ENCODE data around the gene KPNB1.

The KPNB1 gene

DNA sequence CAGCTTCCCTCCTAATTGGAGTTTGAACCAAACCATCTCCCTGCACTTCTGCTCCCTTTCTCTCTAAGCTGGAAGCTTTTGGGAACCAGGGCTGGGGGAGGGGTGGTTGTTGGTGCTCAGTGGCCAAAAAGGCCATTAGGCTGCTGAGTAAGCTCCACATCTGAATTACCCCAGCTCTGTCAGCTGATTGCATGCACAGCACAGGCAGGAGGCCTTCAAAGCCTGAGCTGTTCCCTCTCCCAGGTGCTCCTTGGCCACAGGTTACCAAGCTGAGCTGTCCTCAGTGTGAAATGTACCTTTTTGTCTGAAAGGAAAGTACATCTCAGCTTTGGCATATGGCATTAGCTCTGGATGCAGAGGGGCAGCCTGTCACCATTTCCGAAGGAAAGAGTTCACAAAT is 38.0 kb downstream of the KPNB1 start:
- 88 to 90% methylated on average over 1 of the region's 1 CpG for WGBS, 2 experiments (ENCODE audit: insufficient coverage in 2 of 2)

DNA sequence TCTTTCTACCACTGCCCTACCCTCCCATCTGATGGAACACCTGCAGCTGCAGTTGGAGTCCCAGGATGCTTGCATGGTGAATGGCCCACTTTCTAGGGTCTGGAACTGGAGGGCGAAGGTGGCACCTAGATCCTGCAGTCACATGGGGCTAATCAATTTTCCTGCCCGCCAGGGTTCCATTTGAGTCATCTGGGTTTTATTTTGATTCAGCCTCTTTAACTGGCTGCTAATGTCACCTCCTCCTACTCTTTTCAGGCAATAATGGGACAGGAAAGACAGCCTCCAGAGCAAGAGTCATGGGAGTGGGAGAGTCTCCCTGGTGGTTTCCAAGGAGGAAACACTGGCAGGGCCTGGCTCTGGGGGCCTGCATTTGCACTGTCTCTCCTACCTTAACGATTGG is 40.4 kb downstream of the KPNB1 start:
- H3K27ac ChIP-seq (ENCODE audit: low read depth, low read length, severe bottlenecking): no peak overlapping the region
- H3K36me3 ChIP-seq (ENCODE audit: control insufficient read depth, insufficient read depth, low read length): peaks cover 11% of the 10 kb centered on the region
- 67 to 76% methylated on average over 2 to 3 of the region's 3 CpGs for WGBS, 2 experiments (ENCODE audit: insufficient coverage in 2 of 2)
- H3K9me3 ChIP-seq (ENCODE audit: control insufficient read depth, low read length): no peaks in the 10 kb centered on the region
- H3K4me3 ChIP-seq (ENCODE audit: extremely low read depth, insufficient read depth, low read length, poor library complexity, severe bottlenecking): no peak overlapping the region
- H3K4me1 ChIP-seq (ENCODE audit: control insufficient read depth, insufficient read depth, low read length, poor library complexity, severe bottlenecking): peaks cover 29% of the 10 kb centered on the region

More for the DNA sequence above, 38.0 kb downstream of the KPNB1 start:
- Histone ChIP-seq H3K9me3 (ENCODE audit: control insufficient read depth, low read length) (no peaks in the 10 kb centered on the region), H3K36me3 (ENCODE audit: control insufficient read depth, insufficient read depth, low read length) (peaks cover 32% of the 10 kb centered on the region), H3K4me3 (ENCODE audit: extremely low read depth, insufficient read depth, low read length, poor library complexity, severe bottlenecking) (no peak overlapping the region), H3K4me1 (ENCODE audit: control insufficient read depth, insufficient read depth, low read length, poor library complexity, severe bottlenecking) (peaks cover 25% of the 10 kb centered on the region), H3K27ac (ENCODE audit: low read depth, low read length, severe bottlenecking) (no peak overlapping the region)

DNA sequence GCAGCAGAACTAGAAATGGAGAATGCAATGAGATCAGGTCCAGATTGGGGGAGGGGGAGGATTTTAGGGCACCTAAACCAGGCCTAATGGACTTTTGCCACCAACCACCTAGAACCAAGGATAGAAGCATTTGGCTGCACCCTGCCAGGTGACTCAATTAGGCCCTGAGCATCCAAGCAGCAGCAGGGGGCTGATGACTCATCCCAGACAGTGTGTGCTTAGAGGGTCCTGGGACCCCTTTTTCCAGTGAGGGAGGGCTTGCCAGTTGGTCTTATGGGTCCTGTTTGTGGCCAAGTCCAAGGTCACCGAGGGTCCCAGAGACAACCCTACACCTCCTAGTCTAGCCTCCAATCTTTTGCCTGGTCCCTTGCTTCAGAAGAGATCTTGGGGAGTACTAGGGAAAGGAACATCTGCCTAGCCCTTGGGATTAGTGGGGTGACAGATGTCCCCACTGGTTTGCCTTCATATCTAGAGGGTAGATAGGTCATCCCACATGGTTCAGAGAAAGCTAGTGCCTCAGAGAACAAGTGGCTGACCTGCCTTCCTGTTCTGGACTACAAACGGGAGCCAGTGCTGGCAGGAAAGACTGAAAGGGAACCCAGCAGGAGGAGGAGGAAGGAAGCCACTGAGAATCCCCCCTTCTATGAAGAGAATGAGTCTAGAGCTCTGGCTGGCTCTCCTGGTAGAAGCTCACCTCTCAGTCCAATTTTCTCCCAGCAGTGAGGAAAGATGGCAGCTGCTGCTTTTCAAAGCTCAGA is 42.6 kb downstream of the KPNB1 start:
- peaks cover 9% of the 10 kb centered on the region for H3K36me3 ChIP-seq (ENCODE audit: control insufficient read depth, insufficient read depth, low read length)
- H3K27ac ChIP-seq (ENCODE audit: low read depth, low read length, severe bottlenecking): no peak overlapping the region
- WGBS, 2 experiments (ENCODE audit: insufficient coverage in 2 of 2): 11 to 43% methylated on average over 1 of the region's 2 CpGs
- peaks cover 16% of the 10 kb centered on the region for H3K4me1 ChIP-seq (ENCODE audit: control insufficient read depth, insufficient read depth, low read length, poor library complexity, severe bottlenecking)
- H3K9me3 ChIP-seq (ENCODE audit: control insufficient read depth, low read length): no peaks in the 10 kb centered on the region
- no peak overlapping the region for H3K4me3 ChIP-seq (ENCODE audit: extremely low read depth, insufficient read depth, low read length, poor library complexity, severe bottlenecking)

- Histone ChIP-seq H3K36me3 (ENCODE audit: control insufficient read depth, insufficient read depth, low read length) (peaks cover 13% of the 10 kb centered on the region), H3K4me3 (ENCODE audit: extremely low read depth, insufficient read depth, low read length, poor library complexity, severe bottlenecking) (peak overlapping the region; percentile 63), H3K27ac (ENCODE audit: low read depth, low read length, severe bottlenecking) (peak overlapping the region; percentile 66), H3K4me1 (ENCODE audit: control insufficient read depth, insufficient read depth, low read length, poor library complexity, severe bottlenecking) (peaks cover 9% of the 10 kb centered on the region), H3K9me3 (ENCODE audit: control insufficient read depth, low read length) (no peaks in the 10 kb centered on the region)
- 23 to 31% methylated on average over 6 to 7 of the region's 10 CpGs for WGBS, 2 experiments (ENCODE audit: insufficient coverage in 2 of 2)
These were observed 43.4 kb downstream of the KPNB1 start for GRCh38 chr17:47692895-47693730.

DNA sequence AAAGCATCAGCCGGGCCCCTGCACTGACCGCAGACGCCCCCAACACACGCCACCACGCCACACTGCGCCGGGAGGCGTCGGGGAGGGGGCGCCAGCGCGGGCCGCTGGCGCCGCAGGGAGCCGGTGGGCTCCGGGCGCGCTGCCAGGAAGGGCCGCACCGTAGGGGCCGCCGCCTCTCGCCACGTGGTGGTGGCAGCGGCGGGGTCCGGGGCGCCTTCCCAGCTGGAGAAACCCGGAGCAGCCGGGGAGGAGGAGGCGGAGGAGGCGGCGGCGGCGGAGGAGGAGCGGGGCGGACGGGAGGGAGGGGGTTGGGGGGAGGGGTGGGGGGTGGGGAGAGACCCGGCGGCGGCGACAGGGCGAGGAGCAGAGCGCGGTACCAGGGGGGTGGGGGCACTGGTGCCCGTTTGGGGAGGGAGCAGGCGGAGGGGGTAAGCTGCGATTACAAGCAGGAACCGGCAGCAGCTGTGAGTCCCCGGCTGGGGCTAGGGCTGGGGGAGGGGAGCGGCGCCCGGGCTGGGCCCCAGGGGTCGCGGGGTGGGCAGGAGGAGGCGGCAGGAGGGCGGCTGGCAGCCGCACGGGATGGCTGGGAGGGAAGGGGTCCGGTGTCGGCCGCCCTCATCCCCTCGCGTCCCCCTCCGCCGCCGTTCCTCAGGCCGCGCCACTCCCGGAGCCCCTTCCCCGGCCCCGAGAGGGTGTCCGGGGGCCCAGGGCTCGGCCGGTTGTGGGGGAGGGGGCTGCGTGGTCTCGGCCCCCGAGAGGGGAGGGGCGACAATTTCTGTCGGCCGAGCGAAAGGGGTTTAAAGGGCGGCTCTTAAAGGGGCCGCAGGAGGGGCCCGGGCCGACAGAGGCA is 44.2 kb downstream of the KPNB1 start, which contains the start of gene TBKBP1:
Gene TBKBP1, plus strand, starts transcription at position 431 of the 850 bp plus-strand sequence. CDS start 1,952 bp downstream, outside the sequence.
- WGBS, 2 experiments (ENCODE audit: insufficient coverage in 2 of 2): 0 to 1% methylated on average over 38 to 43 of the region's 87 CpGs
- peak within 1 kb of the TSS; percentile 63 for H3K4me3 ChIP-seq (ENCODE audit: extremely low read depth, insufficient read depth, low read length, poor library complexity, severe bottlenecking)
- peaks cover 14% of the 10 kb centered on the region for H3K36me3 ChIP-seq (ENCODE audit: control insufficient read depth, insufficient read depth, low read length)
- peak within 1 kb of the TSS; percentile 76 for H3K27ac ChIP-seq (ENCODE audit: low read depth, low read length, severe bottlenecking)
- H3K9me3 ChIP-seq (ENCODE audit: control insufficient read depth, low read length): no peaks in the 10 kb centered on the region
- peaks cover 9% of the 10 kb centered on the region for H3K4me1 ChIP-seq (ENCODE audit: control insufficient read depth, insufficient read depth, low read length, poor library complexity, severe bottlenecking)

GRCh38 chr17:47694581-47695428 is 45.1 kb downstream of the KPNB1 start:
- Histone ChIP-seq H3K36me3 (ENCODE audit: control insufficient read depth, insufficient read depth, low read length) (peaks cover 22% of the 10 kb centered on the region), H3K27ac (ENCODE audit: low read depth, low read length, severe bottlenecking) (peak overlapping the region; percentile 76), H3K4me1 (ENCODE audit: control insufficient read depth, insufficient read depth, low read length, poor library complexity, severe bottlenecking) (peaks cover 9% of the 10 kb centered on the region), H3K9me3 (ENCODE audit: control insufficient read depth, low read length) (no peaks in the 10 kb centered on the region), H3K4me3 (ENCODE audit: extremely low read depth, insufficient read depth, low read length, poor library complexity, severe bottlenecking) (peak overlapping the region; percentile 63)
- WGBS, 2 experiments (ENCODE audit: insufficient coverage in 2 of 2): 0% methylated on average over 40 to 41 of the region's 65 CpGs

- WGBS, 2 experiments (ENCODE audit: insufficient coverage in 2 of 2): 43 to 44% methylated on average over 36 to 42 of the region's 47 CpGs
- Histone ChIP-seq H3K4me3 (ENCODE audit: extremely low read depth, insufficient read depth, low read length, poor library complexity, severe bottlenecking) (peak overlapping the region; percentile 63), H3K27ac (ENCODE audit: low read depth, low read length, severe bottlenecking) (peak overlapping the region; percentile 76), H3K36me3 (ENCODE audit: control insufficient read depth, insufficient read depth, low read length) (peaks cover 27% of the 10 kb centered on the region), H3K9me3 (ENCODE audit: control insufficient read depth, low read length) (no peaks in the 10 kb centered on the region), H3K4me1 (ENCODE audit: control insufficient read depth, insufficient read depth, low read length, poor library complexity, severe bottlenecking) (peaks cover 9% of the 10 kb centered on the region)
These were observed 46.0 kb downstream of the KPNB1 start for GRCh38 chr17:47695429-47696376.

GRCh38 chr17:47696717-47697642 is 47.3 kb downstream of the KPNB1 start:
- 92% methylated on average over 8 to 9 of the region's 11 CpGs for WGBS, 2 experiments (ENCODE audit: insufficient coverage in 2 of 2)

More at GRCh38 chr17:47696717-47697642, 47.3 kb downstream of the KPNB1 start:
- Histone ChIP-seq H3K36me3 (ENCODE audit: control insufficient read depth, insufficient read depth, low read length) (peaks cover 34% of the 10 kb centered on the region), H3K27ac (ENCODE audit: low read depth, low read length, severe bottlenecking) (no peak overlapping the region), H3K4me1 (ENCODE audit: control insufficient read depth, insufficient read depth, low read length, poor library complexity, severe bottlenecking) (peaks cover 10% of the 10 kb centered on the region), H3K4me3 (ENCODE audit: extremely low read depth, insufficient read depth, low read length, poor library complexity, severe bottlenecking) (no peak overlapping the region), H3K9me3 (ENCODE audit: control insufficient read depth, low read length) (no peaks in the 10 kb centered on the region)

All from mesodermal cell (in vitro differentiated cells).